Stimulated activated CD8-positive, alpha-beta memory T cell treated with anti-CD3 and anti-CD28 coated beads, Interleukin-7, amount 100 ng/mL, for 24 hours (primary cell): Measurements from ENCODE around the gene POR.
"Not testable (repeated sequence)": the region's sequence is repeated elsewhere in the genome, so short reads cannot be mapped to it uniquely, and the experiment has no call there.

ENCODE experiments used
- DNase-seq: peaks from one replicate; pipeline ENCODE4 v3.0.0-alpha.2; 2020; ENCODE audit warnings: low read depth

POR gene

GRCh38 chr7:76029682-76030081 is 114.7 kb downstream of the POR start:
- DNase-seq: not testable (repeated sequence)

- no peak for DNase-seq
These were observed 117.0 kb downstream of the POR start for GRCh38 chr7:76031964-76032363.
